B cell (primary cell): Measurements from ENCODE around the gene TADA2A. TPM values are rescaled to one million over a fixed set of nuclear protein-coding genes. Genes with fewer than 3 reads are reported as not detected.

Experiments
- ATAC-seq: fragments of 200-7000 bp; cut with Tn5 transposase; one replicate; pipeline ENCODE4 v1.10.0; 2021; ENCODE audit warnings: low read depth, mild to moderate bottlenecking, moderate number of reproducible peaks, moderate library complexity
- CTCF ChIA-PET: fragments of 350-600 bp; sonication (Branson Sonifier 250); formaldehyde crosslinking; loops from one replicate; lab custom pipeline; 2021; ENCODE audit warnings: antibody characterized with exemption, inconsistent platforms; lab: Charles Lee
- POLR2A ChIA-PET: fragments of 350-600 bp; sonication (Branson Sonifier 250); formaldehyde crosslinking; loops from one replicate; lab custom pipeline; 2021; ENCODE audit warnings: antibody characterized with exemption; lab: Charles Lee
- DNase-seq: peaks from one replicate; pipeline ENCODE4 v3.0.0; 2013
- H2AFZ ChIP-seq: 2 replicates; pipeline ENCODE4 v1.6.1; 2012; ENCODE audit warnings: mild to moderate bottlenecking, low read depth, low read length; ENCODE audit not compliant: insufficient read depth, poor library complexity, severe bottlenecking
- H3K27ac ChIP-seq, 2 donors: 1 replicate in 1 of 2; 2 replicates in 1 of 2; pipeline ENCODE4 v1.5.1; 2012 to 2013; ENCODE audit warnings: low read length in 2 of 2, mild to moderate bottlenecking in 2 of 2, moderate library complexity in 1 of 2
- H3K27me3 ChIP-seq, 4 experiments: fragments of 200-600 bp in 1 of 4; sonication (generic) in 1 of 4; replicated peaks in 1 of 4; 1 replicate in 2 of 4; 2 replicates in 2 of 4; pipeline versions ENCODE4 v1.6.1 to v1.7.0; 2013 to 2016; ENCODE audit warnings: low read length in 3 of 4, mild to moderate bottlenecking in 2 of 4, mixed read lengths in 1 of 4, moderate library complexity in 1 of 4; ENCODE audit not compliant: insufficient read depth in 4 of 4, control insufficient read depth in 3 of 4; ENCODE audit errors: control extremely low read depth in 1 of 4
- H3K36me3 ChIP-seq, 2 experiments: replicated peaks in 1 of 2; 1 replicate in 1 of 2; 2 replicates in 1 of 2; pipeline versions ENCODE4 v1.6.1 to v1.7.1; 2013; ENCODE audit warnings: low read length in 1 of 2; ENCODE audit not compliant: insufficient read depth in 2 of 2, control insufficient read depth in 1 of 2; ENCODE audit errors: control extremely low read depth in 1 of 2, extremely low read depth in 1 of 2
- H3K4me1 ChIP-seq, 2 donors: fragments of 200-600 bp in 1 of 2; sonication (generic) in 1 of 2; 1 replicate in 1 of 2; 2 replicates in 1 of 2; pipeline versions ENCODE4 v1.5.1 to v1.6.1; 2013 to 2017; ENCODE audit warnings: low read length in 2 of 2; ENCODE audit not compliant: control insufficient read depth in 2 of 2, insufficient read depth in 2 of 2
- H3K4me2 ChIP-seq: replicated peaks from 2 replicates; pipeline ENCODE3; 2012; ENCODE audit warnings: mild to moderate bottlenecking, low read depth, low read length; ENCODE audit not compliant: poor library complexity, severe bottlenecking
- H3K4me3 ChIP-seq, 5 experiments: fragments of 200-600 bp in 1 of 5; sonication (generic) in 1 of 5; 1 replicate in 3 of 5; 2 replicates in 2 of 5; pipeline versions ENCODE4 v1.5.1 to v1.7.0; 2011 to 2016; ENCODE audit warnings: low read length in 4 of 5, mild to moderate bottlenecking in 4 of 5, low read depth in 2 of 5, control low read depth in 1 of 5, moderate library complexity in 1 of 5; ENCODE audit not compliant: insufficient read depth in 1 of 5; ENCODE audit errors: control extremely low read depth in 1 of 5, extremely low read depth in 1 of 5
- H3K79me2 ChIP-seq: fragments of 200-600 bp; sonication (generic); one replicate; pipeline ENCODE4 v1.6.0; 2016; ENCODE audit warnings: low read length; ENCODE audit not compliant: control insufficient read depth, insufficient read depth
- H3K9ac ChIP-seq: fragments of 200-600 bp; sonication (generic); 2 replicates; pipeline ENCODE4 v1.6.1; 2017; ENCODE audit warnings: mild to moderate bottlenecking, low read length, moderate library complexity
- H3K9me3 ChIP-seq, 3 donors: one replicate each; pipeline versions ENCODE4 v1.6.1 to v1.7.1; 2013; ENCODE audit warnings: low read length in 2 of 3; ENCODE audit not compliant: control insufficient read depth in 2 of 3, insufficient read depth in 1 of 3; ENCODE audit errors: control extremely low read depth in 1 of 3
- H4K20me1 ChIP-seq: 2 replicates; pipeline ENCODE4 v1.6.0; 2012; ENCODE audit warnings: mild to moderate bottlenecking, low read length; ENCODE audit not compliant: insufficient read depth, control insufficient read depth, poor library complexity, severe bottlenecking
- H3K27ac Mint-ChIP-seq: one replicate; pipeline ENCODE4 v1.8.0; 2021; ENCODE audit warnings: mixed read lengths
- H3K27me3 Mint-ChIP-seq: one replicate; pipeline ENCODE4 v1.8.0; 2021; ENCODE audit warnings: mixed read lengths
- H3K4me1 Mint-ChIP-seq: one replicate; pipeline ENCODE4 v1.8.0; 2021; ENCODE audit warnings: mixed read lengths
- H3K4me3 Mint-ChIP-seq: one replicate; pipeline ENCODE4 v1.8.0; 2021; ENCODE audit warnings: mixed read lengths
- H3K9me3 Mint-ChIP-seq: one replicate; pipeline ENCODE4 v1.8.0; 2022; ENCODE audit warnings: mixed read lengths; ENCODE audit not compliant: insufficient read depth
- CTCF ChIP-seq: fragments of 200-600 bp; IDR thresholded peaks from one replicate; pipeline ENCODE4 v1.8.0; 2022; ENCODE audit warnings: antibody characterized with exemption, mild to moderate bottlenecking
- EZH2 ChIP-seq: IDR thresholded peaks from 2 replicates; pipeline ENCODE4 v1.6.1; 2012; ENCODE audit warnings: borderline replicate concordance, low read depth, mild to moderate bottlenecking, moderate library complexity, low read length; ENCODE audit not compliant: insufficient read depth, poor library complexity, severe bottlenecking
- WGBS: methylation state at CpG from one replicate; pipeline ENCODE4 v1.1.5; 2013; ENCODE audit warnings: missing lambda C conversion rate; ENCODE audit not compliant: insufficient coverage; 5-methylcytosine and 5-hydroxymethylcytosine counted together
- intact Hi-C: fragments of 100-400 bp; cut with micrococcal nuclease; formaldehyde crosslinking; loops from one replicate; pipeline ENCODE4 v1.10.0; 2022
- polyA plus RNA-seq: library from polyadenylated mRNA; depleted of rRNA; stranded (reverse); fragments of >200 nt; gene quantifications from 2 replicates; pipeline ENCODE4 v1.2.3, GENCODE V29; 2012
- total RNA-seq, 2 donors: library from RNA; stranded (reverse); fragments of 120-200 nt in 1 of 2; gene quantifications; 1 replicate in 1 of 2; 2 replicates in 1 of 2; pipeline versions ENCODE4 v1.2.3 to v1.2.4, GENCODE V29; 2013 to 2022

TADA2A gene
- total and polyA plus RNA-seq, 2 donors (not counting 1 experiment from before 2014, with no cell fraction given) = 10.9 to 43.3 TPM

GRCh38 chr17:37462492-37462891 is 55.8 kb downstream of the TADA2A start:
- no peak for ATAC-seq
- WGBS = no CpG with 5 or more reads among the region's 5 CpGs
- CTCF ChIA-PET = no interaction called here

GRCh38 chr17:37463039-37463438 is 56.4 kb downstream of the TADA2A start:
- H3K9ac ChIP-seq = no peak overlapping the region
- H3K4me1 Mint-ChIP-seq = no peaks in the 10 kb centered on the region
- intact Hi-C loops = no loop called here
- DNase-seq = no peak
- no peak overlapping the region for H2AFZ ChIP-seq
- no peak overlapping the region for H3K4me3 ChIP-seq
- no peak overlapping the region for H3K27ac ChIP-seq
- H3K27ac Mint-ChIP-seq = no peak overlapping the region
- POLR2A ChIA-PET = interaction anchor here (0.7 kb wide), 1 partner anchor 88 kb away, joined by 3 read pairs; no protein-coding TSS in a partner anchor
- H3K4me3 Mint-ChIP-seq = no peak overlapping the region
- H3K4me2 ChIP-seq = no peak overlapping the region
- no peaks in the 10 kb centered on the region for H3K4me1 ChIP-seq
- CTCF ChIA-PET = no interaction called here
- peaks cover 8 to 31% of the 10 kb centered on the region in 2 experiments for H3K36me3 ChIP-seq
- H3K27me3 ChIP-seq = no peaks in the 10 kb centered on the region
- no peak for ATAC-seq
- no peaks in the 10 kb centered on the region for H3K79me2 ChIP-seq
- WGBS = no CpG with 5 or more reads among the region's 3 CpGs
- H3K9me3 ChIP-seq = no peaks in the 10 kb centered on the region
- H4K20me1 ChIP-seq = no peaks in the 10 kb centered on the region
- no peaks in the 10 kb centered on the region for H3K27me3 Mint-ChIP-seq
- no peaks in the 10 kb centered on the region for H3K9me3 Mint-ChIP-seq
- TF ChIP-seq EZH2 (no peak), CTCF (no peak)

More at GRCh38 chr17:37462492-37462891, 55.8 kb downstream of the TADA2A start:
- TF ChIP-seq CTCF = no peak
- no peak for TF ChIP-seq EZH2
- Histone ChIP-seq H3K9ac (no peak overlapping the region), H3K36me3 (peaks cover 7 to 26% of the 10 kb centered on the region in 2 experiments), H3K4me1 (no peaks in the 10 kb centered on the region), H3K9me3 (no peaks in the 10 kb centered on the region), H3K27ac (no peak overlapping the region), H3K4me3 (no peak overlapping the region), H4K20me1 (no peaks in the 10 kb centered on the region), H2AFZ (no peak overlapping the region), H3K27me3 (no peaks in the 10 kb centered on the region), H3K79me2 (no peaks in the 10 kb centered on the region), H3K4me2 (no peak overlapping the region)
- POLR2A ChIA-PET = no interaction called here
- DNase-seq = no peak
- Mint-ChIP-seq H3K27me3 (no peaks in the 10 kb centered on the region), H3K27ac (no peak overlapping the region), H3K4me3 (no peak overlapping the region), H3K9me3 (no peaks in the 10 kb centered on the region), H3K4me1 (no peaks in the 10 kb centered on the region)
- intact Hi-C loops = no loop called here
